ENCODE data around the gene NELFE. TPM values are rescaled to one million over a fixed set of nuclear protein-coding genes. Genes with fewer than 3 reads are reported as not detected.
"Not testable (repeated sequence)": the region's sequence is repeated elsewhere in the genome, so short reads cannot be mapped to it uniquely, and the experiment has no call there.

The NELFE gene
- total RNA-seq, 2 experiments from 2014 or later = 61.3 to 62.5 TPM

- POLR2A ChIA-PET = no interaction called here
- DNase-seq = no peak
- peaks cover 1% of the 10 kb centered on the region for H3K4me1 Mint-ChIP-seq
These were observed 23.8 kb downstream of the NELFE start for GRCh38 chr6:31935021-31935420.

GRCh38 chr6:31933537-31933936, 25.2 kb downstream of the NELFE start:
- H3K4me3 Mint-ChIP-seq = no peak overlapping the region
- DNase-seq = no peak
- no peak for ATAC-seq (ENCODE audit: low read depth)
- peaks cover 1% of the 10 kb centered on the region for H3K4me1 Mint-ChIP-seq
- H3K27ac Mint-ChIP-seq = no peak overlapping the region
- no peaks in the 10 kb centered on the region for H3K36me3 Mint-ChIP-seq
- POLR2A ChIA-PET = no interaction called here
- peaks cover 4% of the 10 kb centered on the region for H3K27me3 Mint-ChIP-seq
- no peaks in the 10 kb centered on the region for H3K9me3 Mint-ChIP-seq

More at GRCh38 chr6:31935021-31935420, 23.8 kb downstream of the NELFE start:
- H3K27me3 Mint-ChIP-seq = peaks cover 5% of the 10 kb centered on the region
- no peaks in the 10 kb centered on the region for H3K36me3 Mint-ChIP-seq
- H3K9me3 Mint-ChIP-seq = no peaks in the 10 kb centered on the region
- no peak for ATAC-seq (ENCODE audit: low read depth)
- no peak overlapping the region for H3K27ac Mint-ChIP-seq
- no peak overlapping the region for H3K4me3 Mint-ChIP-seq

- POLR2A ChIA-PET; DNase-seq; H3K4me1 Mint-ChIP-seq; H3K9me3 Mint-ChIP-seq; H3K27me3 Mint-ChIP-seq; H3K4me3 Mint-ChIP-seq; H3K36me3 Mint-ChIP-seq; ATAC-seq (ENCODE audit: low read depth); H3K27ac Mint-ChIP-seq: not testable (repeated sequence)
These were observed 26.6 kb downstream of the NELFE start for GRCh38 chr6:31932137-31932536.

- peaks cover 9% of the 10 kb centered on the region for H3K27me3 Mint-ChIP-seq
- no peak for ATAC-seq (ENCODE audit: low read depth)
- DNase-seq = no peak
- H3K27ac Mint-ChIP-seq = no peak overlapping the region
- H3K36me3 Mint-ChIP-seq = no peaks in the 10 kb centered on the region
- no peak overlapping the region for H3K4me3 Mint-ChIP-seq
- POLR2A ChIA-PET = no interaction called here
- no peaks in the 10 kb centered on the region for H3K9me3 Mint-ChIP-seq
- H3K4me1 Mint-ChIP-seq = peaks cover 1% of the 10 kb centered on the region
These were observed 27.8 kb downstream of the NELFE start for GRCh38 chr6:31930962-31931361.

GRCh38 chr6:31928672-31928939, 30.2 kb downstream of the NELFE start:
- DNase-seq (no peak), ATAC-seq (ENCODE audit: low read depth) (no peak)
- POLR2A ChIA-PET = no interaction called here
- Mint-ChIP-seq H3K27ac (no peak overlapping the region), H3K4me3 (no peak overlapping the region), H3K4me1 (peaks cover 1% of the 10 kb centered on the region), H3K36me3 (no peaks in the 10 kb centered on the region), H3K27me3 (peaks cover 12% of the 10 kb centered on the region), H3K9me3 (no peaks in the 10 kb centered on the region)

GRCh38 chr6:31927863-31928671, 30.7 kb downstream of the NELFE start:
- H3K27ac Mint-ChIP-seq = no peak overlapping the region
- DNase-seq = no peak

GRCh38 chr6:31927242-31927862, 31.4 kb downstream of the NELFE start, which contains the start of gene C2:
TSS of gene C2 (plus strand) at chr6:31927717. CDS start at chr6:31927753, 36 bp downstream.
- Mint-ChIP-seq H3K27me3 (peaks cover 9% of the 10 kb centered on the region), H3K27ac (no peak within 1 kb of the TSS), H3K4me3 (no peak within 1 kb of the TSS), H3K9me3 (no peaks in the 10 kb centered on the region), H3K4me1 (peaks cover 1% of the 10 kb centered on the region), H3K36me3 (no peaks in the 10 kb centered on the region)
- no peak for ATAC-seq (ENCODE audit: low read depth)
- POLR2A ChIA-PET = no interaction called here
- no peak for DNase-seq

More at GRCh38 chr6:31927863-31928671, 30.7 kb downstream of the NELFE start:
- POLR2A ChIA-PET = no interaction called here
- H3K36me3 Mint-ChIP-seq = no peaks in the 10 kb centered on the region
- no peaks in the 10 kb centered on the region for H3K9me3 Mint-ChIP-seq
- peaks cover 9% of the 10 kb centered on the region for H3K27me3 Mint-ChIP-seq
- peaks cover 1% of the 10 kb centered on the region for H3K4me1 Mint-ChIP-seq
- no peak for ATAC-seq (ENCODE audit: low read depth)
- no peak overlapping the region for H3K4me3 Mint-ChIP-seq

GRCh38 chr6:31922942-31923341, 35.8 kb downstream of the NELFE start:
- Mint-ChIP-seq H3K27me3 (peaks cover 8% of the 10 kb centered on the region), H3K36me3 (no peaks in the 10 kb centered on the region), H3K27ac (no peak overlapping the region), H3K9me3 (no peaks in the 10 kb centered on the region), H3K4me1 (no peaks in the 10 kb centered on the region), H3K4me3 (no peak overlapping the region)
- DNase-seq = no peak
- POLR2A ChIA-PET = no interaction called here
- ATAC-seq (ENCODE audit: low read depth) = peak; percentile 34

- POLR2A ChIA-PET = interaction anchor here (0.9 kb wide), 1 partner anchor 12 kb away, joined by 4 read pairs; no protein-coding TSS in a partner anchor
- DNase-seq (no peak), ATAC-seq (ENCODE audit: low read depth) (no peak)
- Mint-ChIP-seq H3K27ac (no peak overlapping the region), H3K36me3 (no peaks in the 10 kb centered on the region), H3K27me3 (peaks cover 2% of the 10 kb centered on the region), H3K9me3 (no peaks in the 10 kb centered on the region), H3K4me1 (no peaks in the 10 kb centered on the region), H3K4me3 (no peak overlapping the region)
These were observed 38.0 kb downstream of the NELFE start for GRCh38 chr6:31920811-31921210.

- H3K9me3 Mint-ChIP-seq = no peaks in the 10 kb centered on the region
- peaks cover 2% of the 10 kb centered on the region for H3K27me3 Mint-ChIP-seq
- no peaks in the 10 kb centered on the region for H3K36me3 Mint-ChIP-seq
- H3K4me1 Mint-ChIP-seq = no peaks in the 10 kb centered on the region
- H3K4me3 Mint-ChIP-seq = no peak overlapping the region
- H3K27ac Mint-ChIP-seq = no peak overlapping the region
- ATAC-seq (ENCODE audit: low read depth) (no peak), DNase-seq (no peak)
- POLR2A ChIA-PET = interaction anchor here (0.7 kb wide), 1 partner anchor 22 kb away, joined by 3 read pairs; the partner anchor contains the start of gene EHMT2
These were observed 39.0 kb downstream of the NELFE start for GRCh38 chr6:31919624-31920303.

- Mint-ChIP-seq H3K9me3 (no peaks in the 10 kb centered on the region), H3K4me3 (no peak overlapping the region), H3K36me3 (no peaks in the 10 kb centered on the region), H3K27me3 (no peaks in the 10 kb centered on the region), H3K27ac (no peak overlapping the region), H3K4me1 (no peaks in the 10 kb centered on the region)
- POLR2A ChIA-PET = no interaction called here
- DNase-seq (no peak), ATAC-seq (ENCODE audit: low read depth) (no peak)
These were observed 40.6 kb downstream of the NELFE start for GRCh38 chr6:31918069-31918720.

GRCh38 chr6:31915756-31916155, 43.0 kb downstream of the NELFE start:
- ATAC-seq (ENCODE audit: low read depth) (no peak), DNase-seq (no peak)
- Mint-ChIP-seq H3K4me3 (no peak overlapping the region), H3K27me3 (peaks cover 3% of the 10 kb centered on the region), H3K27ac (no peak overlapping the region), H3K4me1 (no peaks in the 10 kb centered on the region), H3K36me3 (no peaks in the 10 kb centered on the region), H3K9me3 (no peaks in the 10 kb centered on the region)
- POLR2A ChIA-PET = no interaction called here

- no peaks in the 10 kb centered on the region for H3K4me1 Mint-ChIP-seq
- no peak overlapping the region for H3K4me3 Mint-ChIP-seq
- H3K27me3 Mint-ChIP-seq = peaks cover 5% of the 10 kb centered on the region
- no peaks in the 10 kb centered on the region for H3K36me3 Mint-ChIP-seq
- ATAC-seq (ENCODE audit: low read depth) = no peak
- no peaks in the 10 kb centered on the region for H3K9me3 Mint-ChIP-seq
- DNase-seq = no peak
- no peak overlapping the region for H3K27ac Mint-ChIP-seq
- POLR2A ChIA-PET = no interaction called here
These were observed 43.4 kb downstream of the NELFE start for GRCh38 chr6:31915351-31915750.
